ENCODE measurements around the gene ARL13B.
"Not testable (repeated sequence)": the region's sequence is repeated elsewhere in the genome, so short reads cannot be mapped to it uniquely, and the experiment has no call there.

ARL13B gene

GRCh38 chr3:93979850-93980676, at the start of gene ARL13B:
Gene ARL13B (plus strand): TSS chr3:93980155. CDS start chr3:93980424, 269 bp downstream.
- peak; percentile 91 for DNase-seq

- DNase-seq, result no peak
Observed at GRCh38 chr3:93931597-93932229, 48.2 kb upstream of the ARL13B start.

GRCh38 chr3:93934366-93935046, 45.4 kb upstream of the ARL13B start:
- DNase-seq, result no peak

GRCh38 chr3:93936549-93936948, 43.4 kb upstream of the ARL13B start:
- DNase-seq, result no peak

GRCh38 chr3:93937485-93937884, 42.5 kb upstream of the ARL13B start:
- DNase-seq, result not testable (repeated sequence)

- DNase-seq, result not testable (repeated sequence)
Observed at GRCh38 chr3:93949958-93950357, 30.0 kb upstream of the ARL13B start.

- DNase-seq, result no peak
Observed at GRCh38 chr3:93961026-93961425, 18.9 kb upstream of the ARL13B start.

- no peak for DNase-seq
Observed at GRCh38 chr3:93961489-93961888, 18.5 kb upstream of the ARL13B start.

GRCh38 chr3:93962798-93963197, 17.2 kb upstream of the ARL13B start:
- DNase-seq, result no peak

- DNase-seq, result not testable (repeated sequence)
Observed at GRCh38 chr3:93965106-93965505, 14.8 kb upstream of the ARL13B start.

- DNase-seq, result no peak
Observed at GRCh38 chr3:93969443-93969842, 10.5 kb upstream of the ARL13B start.

GRCh38 chr3:93969997-93970396, 10.0 kb upstream of the ARL13B start:
- no peak for DNase-seq

GRCh38 chr3:93973131-93974126, 6.5 kb upstream of the ARL13B start, which contains the start of gene PROS1:
Gene PROS1 (minus strand): TSS chr3:93973896. CDS start chr3:93973749, 147 bp downstream.
- DNase-seq, result peak; percentile 35

- no peak for DNase-seq
Observed at GRCh38 chr3:93981649-93982048, 1.7 kb downstream of the ARL13B start.

GRCh38 chr3:93983408-93983807, 3.5 kb downstream of the ARL13B start:
- no peak for DNase-seq

GRCh38 chr3:93984618-93985017, 4.7 kb downstream of the ARL13B start:
- no peak for DNase-seq

- no peak for DNase-seq
Observed at GRCh38 chr3:93988283-93988682, 8.3 kb downstream of the ARL13B start.

- DNase-seq, result no peak
Observed at GRCh38 chr3:93988764-93989163, 8.8 kb downstream of the ARL13B start.

GRCh38 chr3:93989241-93989640, 9.3 kb downstream of the ARL13B start:
- no peak for DNase-seq

GRCh38 chr3:93991631-93992030, 11.7 kb downstream of the ARL13B start:
- DNase-seq, result no peak

GRCh38 chr3:93992207-93992606, 12.3 kb downstream of the ARL13B start:
- DNase-seq, result no peak

- DNase-seq, result no peak
Observed at GRCh38 chr3:93994056-93994455, 14.1 kb downstream of the ARL13B start.
